AG09309 (cell line): Measurements from ENCODE around the gene SPOUT1.

Experiments used
- DNase-seq: peaks from one replicate; pipeline ENCODE4 v3.0.0-alpha.2; 2010; ENCODE audit warnings: low read depth
- H3K4me3 ChIP-seq: 2 replicates; pipeline ENCODE4 v1.5.1; 2011; ENCODE audit warnings: mild to moderate bottlenecking, low read depth, low read length, moderate library complexity; ENCODE audit not compliant: control insufficient read depth
- CTCF ChIP-seq: IDR thresholded peaks from 2 replicates; pipeline ENCODE4 v1.5.1; 2011; ENCODE audit warnings: mild to moderate bottlenecking, low read depth, low read length, inconsistent platforms; ENCODE audit not compliant: insufficient read depth, control insufficient read depth; ENCODE audit errors: missing control alignments

Gene SPOUT1

GRCh38 chr9:128841694-128842492 lies 12.3 kb upstream of the SPOUT1 start:
- no peak overlapping the region for H3K4me3 ChIP-seq
- TF ChIP-seq CTCF = no peak
- no peak for DNase-seq

- no peak for DNase-seq
- H3K4me3 ChIP-seq = no peak overlapping the region
- no peak for TF ChIP-seq CTCF
Measured at GRCh38 chr9:128840524-128840923, 10.9 kb upstream of the SPOUT1 start.

- no peak for TF ChIP-seq CTCF
- DNase-seq = no peak
- H3K4me3 ChIP-seq = no peak overlapping the region
Measured at GRCh38 chr9:128838338-128838737, 8.7 kb upstream of the SPOUT1 start.

GRCh38 chr9:128836509-128837145 lies 7.0 kb upstream of the SPOUT1 start:
- no peak for DNase-seq
- TF ChIP-seq CTCF = no peak
- no peak overlapping the region for H3K4me3 ChIP-seq

- DNase-seq = no peak
- no peak overlapping the region for H3K4me3 ChIP-seq
- TF ChIP-seq CTCF = no peak
Measured at GRCh38 chr9:128835246-128836210, 5.9 kb upstream of the SPOUT1 start.

GRCh38 chr9:128833696-128834095 lies 4.1 kb upstream of the SPOUT1 start:
- no peak overlapping the region for H3K4me3 ChIP-seq
- TF ChIP-seq CTCF = no peak
- no peak for DNase-seq
